Neural progenitor cell (in vitro differentiated cells): Measurements from ENCODE around the gene CCSER1.

Experiments
- EZH2 ChIP-seq: fragments of 200-600 bp; sonication (generic); IDR thresholded peaks from 2 replicates; pipeline ENCODE4 v1.6.1; 2017; ENCODE audit warnings: antibody characterized with exemption, mild to moderate bottlenecking, moderate library complexity
- TF ChIP-seq, protein P1 (sequence below): fragments of 200-600 bp; sonication (generic); IDR thresholded peaks from 2 replicates; pipeline ENCODE4 v1.5.1; 2017; ENCODE audit warnings: antibody characterized with exemption, mild to moderate bottlenecking

DNA sequence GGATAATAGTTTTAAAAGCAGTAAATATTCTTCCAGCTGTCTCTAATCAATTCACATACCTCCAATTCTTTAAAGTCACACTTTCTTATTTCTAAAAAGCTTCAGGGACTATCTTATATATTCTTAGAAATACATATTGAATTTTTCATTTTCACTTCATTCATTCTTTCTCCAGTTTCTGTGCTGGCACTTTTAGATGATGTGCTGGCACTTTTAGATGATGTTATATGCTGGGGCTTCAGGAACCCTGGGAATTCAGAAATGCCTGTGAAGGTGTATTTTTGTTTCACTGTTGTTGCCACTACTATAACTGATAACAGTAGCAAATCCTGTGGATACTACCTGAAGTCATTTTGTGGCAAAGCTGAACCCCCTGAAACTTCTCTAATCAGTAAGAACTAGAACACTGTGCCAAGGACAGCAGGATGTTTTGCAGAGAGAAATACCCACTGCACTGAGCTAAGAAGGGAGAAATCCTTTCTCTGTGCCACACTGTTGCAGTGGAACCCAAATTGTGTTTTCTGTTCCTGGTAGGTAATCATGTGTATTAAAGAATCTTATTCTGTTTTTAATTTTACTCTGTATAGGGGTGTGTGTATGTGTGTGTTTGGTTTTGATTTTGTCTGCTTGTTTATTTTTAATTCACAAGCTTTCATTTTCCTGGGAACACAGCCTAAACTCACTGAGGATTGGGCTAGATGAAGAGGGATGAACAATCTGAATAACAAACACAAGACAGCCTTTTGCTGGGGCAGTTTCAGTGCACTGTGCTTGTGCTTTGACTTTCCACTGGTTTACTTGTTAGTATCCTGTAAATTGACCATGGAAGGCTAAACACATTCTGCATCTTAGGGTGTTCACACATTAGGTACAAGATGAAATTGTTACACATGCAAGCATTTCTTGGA lies 898.3 kb downstream of the CCSER1 start:
- TF ChIP-seq, protein P1, sequence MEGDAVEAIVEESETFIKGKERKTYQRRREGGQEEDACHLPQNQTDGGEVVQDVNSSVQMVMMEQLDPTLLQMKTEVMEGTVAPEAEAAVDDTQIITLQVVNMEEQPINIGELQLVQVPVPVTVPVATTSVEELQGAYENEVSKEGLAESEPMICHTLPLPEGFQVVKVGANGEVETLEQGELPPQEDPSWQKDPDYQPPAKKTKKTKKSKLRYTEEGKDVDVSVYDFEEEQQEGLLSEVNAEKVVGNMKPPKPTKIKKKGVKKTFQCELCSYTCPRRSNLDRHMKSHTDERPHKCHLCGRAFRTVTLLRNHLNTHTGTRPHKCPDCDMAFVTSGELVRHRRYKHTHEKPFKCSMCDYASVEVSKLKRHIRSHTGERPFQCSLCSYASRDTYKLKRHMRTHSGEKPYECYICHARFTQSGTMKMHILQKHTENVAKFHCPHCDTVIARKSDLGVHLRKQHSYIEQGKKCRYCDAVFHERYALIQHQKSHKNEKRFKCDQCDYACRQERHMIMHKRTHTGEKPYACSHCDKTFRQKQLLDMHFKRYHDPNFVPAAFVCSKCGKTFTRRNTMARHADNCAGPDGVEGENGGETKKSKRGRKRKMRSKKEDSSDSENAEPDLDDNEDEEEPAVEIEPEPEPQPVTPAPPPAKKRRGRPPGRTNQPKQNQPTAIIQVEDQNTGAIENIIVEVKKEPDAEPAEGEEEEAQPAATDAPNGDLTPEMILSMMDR = no peak
- TF ChIP-seq EZH2 = no peak
